Measurements from ENCODE around the gene P3H2.
A peak's percentile ranks its signal among the peaks of the same experiment; 100 is the strongest.
"Not testable (repeated sequence)": the region's sequence is repeated elsewhere in the genome, so short reads cannot be mapped to it uniquely, and the experiment has no call there.

P3H2 gene

GRCh38 chr3:190084983-190085382, 35.7 kb downstream of the P3H2 start:
- no peak for FAIRE-seq

- peak; percentile 39 for FAIRE-seq
These were observed 37.1 kb downstream of the P3H2 start for GRCh38 chr3:190083635-190084034.

- no peak for FAIRE-seq
These were observed 39.3 kb downstream of the P3H2 start for GRCh38 chr3:190081389-190081788.

GRCh38 chr3:190079173-190079572, 41.5 kb downstream of the P3H2 start:
- FAIRE-seq = not testable (repeated sequence)

GRCh38 chr3:190077395-190078045, 43.2 kb downstream of the P3H2 start:
- FAIRE-seq = no peak

- no peak for FAIRE-seq
These were observed 43.9 kb downstream of the P3H2 start for GRCh38 chr3:190076601-190077394.

- peak; percentile 78 for FAIRE-seq
These were observed 44.6 kb downstream of the P3H2 start for GRCh38 chr3:190076136-190076535.

- no peak for FAIRE-seq
These were observed 45.9 kb downstream of the P3H2 start for GRCh38 chr3:190074817-190075216.

GRCh38 chr3:190073264-190074008, 47.3 kb downstream of the P3H2 start:
- FAIRE-seq = no peak

GRCh38 chr3:190072856-190073255, 47.8 kb downstream of the P3H2 start:
- no peak for FAIRE-seq

- not testable (repeated sequence) for FAIRE-seq
These were observed 48.8 kb downstream of the P3H2 start for GRCh38 chr3:190071921-190072320.

- peak; percentile 29 for FAIRE-seq
These were observed 49.9 kb downstream of the P3H2 start for GRCh38 chr3:190070622-190071347.

- no peak for FAIRE-seq
These were observed 55.5 kb downstream of the P3H2 start for GRCh38 chr3:190065204-190065603.

- FAIRE-seq = no peak
These were observed 56.0 kb downstream of the P3H2 start for GRCh38 chr3:190064659-190065058.

- peak; percentile 15 for FAIRE-seq
These were observed 56.6 kb downstream of the P3H2 start for GRCh38 chr3:190064112-190064511.

- FAIRE-seq = no peak
These were observed 57.2 kb downstream of the P3H2 start for GRCh38 chr3:190063490-190063889.

GRCh38 chr3:190060192-190060775, 60.4 kb downstream of the P3H2 start:
- FAIRE-seq = no peak

GRCh38 chr3:190059242-190059590, 61.5 kb downstream of the P3H2 start:
- FAIRE-seq = no peak

GRCh38 chr3:190058521-190059241, 62.0 kb downstream of the P3H2 start:
- peak; percentile 97 for FAIRE-seq

GRCh38 chr3:190056742-190057141, 64.0 kb downstream of the P3H2 start:
- FAIRE-seq = no peak

GRCh38 chr3:190055773-190056172, 64.9 kb downstream of the P3H2 start:
- FAIRE-seq = no peak
